ENCODE measurements around the gene CBY1.

- TF ChIP-seq CTCF (conservative IDR thresholded peaks at IDR 0.05; ENCODE audit: low read depth, low read length), result no peak
- no peak for TF ChIP-seq EZH2phosphoT487 (IDR thresholded peaks at IDR 0.05; ENCODE audit: borderline replicate concordance, low read length)
Observed at GRCh38 chr22:38632528-38632927, 23.9 kb upstream of the CBY1 start.

Data from PC-3 (cell line).